Vagina (tissue), 2 donors: ENCODE results near the gene GABBR2. TPM values are rescaled to one million over a fixed set of nuclear protein-coding genes. Genes with fewer than 3 reads are reported as not detected.
"Not testable (repeated sequence)": the region's sequence is repeated elsewhere in the genome, so short reads cannot be mapped to it uniquely, and the experiment has no call there.

Source experiments
- DNase-seq, 2 donors: peaks; one replicate each; pipeline ENCODE4 v3.0.0-alpha.2; 2017; ENCODE audit errors: extremely low spot score in 2 of 2
- H3K27ac ChIP-seq: fragments of 200-600 bp; sonication (generic); one replicate; pipeline ENCODE4 v1.5.1; 2019
- H3K27me3 ChIP-seq: fragments of 200-600 bp; sonication (generic); one replicate; pipeline ENCODE4 v1.5.1; 2019
- H3K36me3 ChIP-seq, 2 donors: fragments of 200-600 bp; sonication (generic); one replicate each; pipeline ENCODE4 v1.5.1; 2017 to 2019
- H3K4me1 ChIP-seq: fragments of 200-600 bp; sonication (generic); one replicate; pipeline ENCODE4 v1.5.1; 2019
- H3K4me3 ChIP-seq, 2 donors: fragments of 200-600 bp; sonication (generic); 1 replicate in 1 of 2; 2 replicates in 1 of 2; pipeline ENCODE4 v1.5.1; 2016 to 2019
- H3K9me3 ChIP-seq: fragments of 200-600 bp; sonication (generic); one replicate; pipeline ENCODE4 v1.5.1; 2019
- CTCF ChIP-seq, 3 experiments: fragments of 450-650 bp in 2 of 3; fragments of 200-600 bp in 1 of 3; sonication (generic) in 1 of 3; IDR thresholded peaks; one replicate each; pipeline ENCODE4 v1.5.1; 2017 to 2019; ENCODE audit warnings: antibody characterized with exemption in 3 of 3, mild to moderate bottlenecking in 2 of 3, moderate library complexity in 2 of 3
- POLR2A ChIP-seq, 2 donors: fragments of 450-650 bp; IDR thresholded peaks; one replicate each; pipeline ENCODE4 v1.6.1; 2017; ENCODE audit warnings: antibody characterized with exemption in 2 of 2, mild to moderate bottlenecking in 2 of 2, moderate library complexity in 2 of 2
- POLR2AphosphoS5 ChIP-seq, 2 donors: sonication (generic); formaldehyde crosslinking; IDR thresholded peaks; one replicate each; pipeline ENCODE4 v1.9.0; 2017; ENCODE audit warnings: antibody characterized with exemption in 2 of 2, mild to moderate bottlenecking in 2 of 2, low read depth in 1 of 2; ENCODE audit not compliant: insufficient read depth in 1 of 2
- intact Hi-C: fragments of 100-400 bp; cut with DNase I; formaldehyde crosslinking; loops from one replicate; pipeline ENCODE4 v1.15.1; 2023
- total RNA-seq: library from RNA; depleted of rRNA; stranded (reverse); fragments of >200 nt; gene quantifications from one replicate; pipeline ENCODE4 v1.2.3, GENCODE V29; 2016

Gene GABBR2
- total RNA-seq, 1 donor from 2014 or later: not detected

DNA sequence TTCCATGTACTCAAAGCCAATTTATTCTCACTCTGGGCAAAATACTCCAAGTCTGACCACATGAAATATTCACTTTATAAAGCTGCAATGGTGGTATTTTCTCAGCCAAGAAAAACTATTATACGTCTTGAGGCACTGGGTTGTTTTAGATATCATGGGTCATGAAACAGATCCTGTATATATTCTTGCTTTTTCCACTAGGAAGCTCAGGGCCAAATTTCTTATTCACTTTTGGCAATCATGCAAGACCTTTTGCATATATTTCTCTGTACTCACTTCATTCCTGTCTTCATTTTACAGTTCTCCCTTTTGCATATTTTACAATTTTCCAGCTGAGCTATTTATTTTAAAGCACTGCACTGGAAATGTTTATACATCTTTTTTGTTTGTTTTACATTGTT is 49.8 kb downstream of the GABBR2 start:
- H3K4me3 ChIP-seq: no peak overlapping the region
- H3K27ac ChIP-seq: no peak overlapping the region
- H3K9me3 ChIP-seq: no peaks in the 10 kb centered on the region
- no peaks in the 10 kb centered on the region for H3K4me1 ChIP-seq
- no peaks in the 10 kb centered on the region for H3K27me3 ChIP-seq
- intact Hi-C loops: no loop called here
- H3K36me3 ChIP-seq: no peaks in the 10 kb centered on the region
- DNase-seq: no peak
- TF ChIP-seq CTCF (IDR thresholded peaks at IDR 0.05) (no peak), POLR2AphosphoS5 (IDR thresholded peaks at IDR 0.05; ENCODE audit: insufficient read depth in 1 of 2, low read depth in 1 of 2) (no peak), POLR2A (IDR thresholded peaks at IDR 0.05) (no peak)

GRCh38 chr9:98657897-98658296 is 50.8 kb downstream of the GABBR2 start:
- Histone ChIP-seq H3K9me3 (no peaks in the 10 kb centered on the region), H3K27ac (no peak overlapping the region), H3K27me3 (no peaks in the 10 kb centered on the region), H3K36me3 (no peaks in the 10 kb centered on the region), H3K4me1 (no peaks in the 10 kb centered on the region), H3K4me3 (no peak overlapping the region)
- no peak for DNase-seq
- intact Hi-C loops: no loop called here
- TF ChIP-seq POLR2A (IDR thresholded peaks at IDR 0.05) (no peak), CTCF (IDR thresholded peaks at IDR 0.05) (no peak), POLR2AphosphoS5 (IDR thresholded peaks at IDR 0.05; ENCODE audit: insufficient read depth in 1 of 2, low read depth in 1 of 2) (no peak)

DNA sequence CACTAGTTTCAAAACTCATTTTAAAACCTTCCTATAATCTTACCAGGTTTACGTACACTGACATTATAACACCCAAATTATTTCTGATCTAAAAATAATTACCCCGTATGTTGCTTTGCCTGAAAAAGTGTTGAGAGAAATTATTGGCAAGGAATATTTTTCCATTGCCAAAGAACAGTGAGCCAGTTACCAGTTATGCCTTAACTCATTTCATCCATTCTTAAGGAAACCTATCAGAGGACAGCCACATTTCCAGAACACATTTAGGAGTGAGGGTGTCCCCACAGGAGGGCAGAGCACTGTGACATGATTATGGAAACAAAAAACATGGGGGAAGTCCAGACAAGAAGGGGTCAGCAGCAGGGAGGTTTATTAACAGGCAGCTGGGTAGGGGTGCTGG is 52.2 kb downstream of the GABBR2 start:
- no peaks in the 10 kb centered on the region for H3K27me3 ChIP-seq
- no peaks in the 10 kb centered on the region for H3K36me3 ChIP-seq
- no peak for DNase-seq
- no peaks in the 10 kb centered on the region for H3K9me3 ChIP-seq
- no peaks in the 10 kb centered on the region for H3K4me1 ChIP-seq
- TF ChIP-seq POLR2AphosphoS5 (IDR thresholded peaks at IDR 0.05; ENCODE audit: insufficient read depth in 1 of 2, low read depth in 1 of 2) (no peak), CTCF (IDR thresholded peaks at IDR 0.05) (no peak), POLR2A (IDR thresholded peaks at IDR 0.05) (no peak)
- no peak overlapping the region for H3K27ac ChIP-seq
- no peak overlapping the region for H3K4me3 ChIP-seq
- intact Hi-C loops: no loop called here

DNA sequence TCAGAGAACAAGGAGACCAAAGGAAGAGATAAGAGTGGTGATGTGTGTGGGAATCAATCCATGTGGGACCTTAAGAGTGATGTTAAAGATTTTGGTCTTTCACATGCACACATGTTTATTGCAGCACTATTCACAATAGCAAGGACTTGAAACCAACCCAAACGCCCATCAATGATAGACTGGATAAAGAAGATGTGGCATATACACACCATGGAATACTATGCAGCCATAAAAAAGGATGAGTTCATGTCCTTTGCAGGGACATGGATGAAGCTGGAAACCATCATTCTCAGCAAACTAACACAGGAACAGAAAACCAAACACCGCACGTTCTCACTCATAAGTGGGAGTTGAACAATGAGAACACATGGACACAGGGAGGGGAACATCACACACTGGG is 53.3 kb downstream of the GABBR2 start:
- not testable (repeated sequence) for DNase-seq, H3K4me3 ChIP-seq, H3K27me3 ChIP-seq

DNA sequence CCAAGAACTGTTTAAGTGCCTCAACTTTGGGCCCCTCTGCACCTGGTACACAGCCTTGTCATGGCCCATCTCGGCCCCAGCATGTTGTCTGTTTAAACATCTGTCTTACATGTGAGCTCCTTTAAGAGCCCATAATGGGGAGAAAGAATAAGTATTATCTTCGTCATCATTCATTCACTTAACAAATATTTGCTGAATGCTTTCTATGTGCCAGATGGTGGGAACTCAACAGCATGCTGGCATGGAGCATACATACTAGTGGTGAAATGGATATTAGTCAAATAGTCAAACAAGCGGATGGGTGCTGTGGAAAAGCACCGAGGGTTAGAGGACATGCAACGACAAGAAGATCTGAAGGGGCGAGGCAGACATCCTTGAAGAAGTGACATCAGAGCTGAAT is 54.5 kb downstream of the GABBR2 start:
- TF ChIP-seq CTCF (IDR thresholded peaks at IDR 0.05): no peak
- TF ChIP-seq POLR2A (IDR thresholded peaks at IDR 0.05): no peak
- TF ChIP-seq POLR2AphosphoS5 (IDR thresholded peaks at IDR 0.05; ENCODE audit: insufficient read depth in 1 of 2, low read depth in 1 of 2): no peak
- H3K27ac ChIP-seq: no peak overlapping the region
- no peaks in the 10 kb centered on the region for H3K36me3 ChIP-seq
- no peaks in the 10 kb centered on the region for H3K9me3 ChIP-seq
- no peaks in the 10 kb centered on the region for H3K27me3 ChIP-seq
- H3K4me3 ChIP-seq: no peak overlapping the region
- H3K4me1 ChIP-seq: no peaks in the 10 kb centered on the region
- no peak for DNase-seq
- intact Hi-C loops: no loop called here

More for the DNA sequence above, 53.3 kb downstream of the GABBR2 start:
- intact Hi-C loops, H3K36me3 ChIP-seq, H3K4me1 ChIP-seq, H3K9me3 ChIP-seq, H3K27ac ChIP-seq: not testable (repeated sequence)

DNA sequence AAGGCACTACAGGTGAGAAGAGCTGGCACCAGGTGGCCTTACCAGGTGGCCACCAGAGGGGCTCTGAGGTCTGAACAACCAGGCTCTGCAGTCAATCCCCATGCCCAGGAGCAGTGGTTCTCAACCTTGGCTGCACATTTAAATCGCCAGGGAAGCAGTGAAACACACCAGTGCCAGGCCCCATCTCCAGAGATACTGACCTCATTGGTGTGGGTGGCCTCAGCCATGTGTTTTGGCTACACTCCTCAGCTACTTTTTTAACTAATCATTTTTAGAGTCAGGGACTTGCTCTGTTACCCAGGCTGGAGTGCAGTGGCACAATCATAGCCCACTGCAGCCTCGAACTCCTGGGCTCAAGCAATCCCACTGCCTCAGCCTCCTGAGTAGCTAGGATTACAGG is 56.0 kb downstream of the GABBR2 start:
- Histone ChIP-seq H3K4me1 (no peaks in the 10 kb centered on the region), H3K36me3 (no peaks in the 10 kb centered on the region), H3K27me3 (no peaks in the 10 kb centered on the region), H3K27ac (no peak overlapping the region), H3K4me3 (no peak overlapping the region), H3K9me3 (no peaks in the 10 kb centered on the region)
- DNase-seq: no peak
- no peak for TF ChIP-seq CTCF (IDR thresholded peaks at IDR 0.05)
- no peak for TF ChIP-seq POLR2A (IDR thresholded peaks at IDR 0.05)
- TF ChIP-seq POLR2AphosphoS5 (IDR thresholded peaks at IDR 0.05; ENCODE audit: insufficient read depth in 1 of 2, low read depth in 1 of 2): no peak
- intact Hi-C loops: no loop called here
